Fibroblast of mammary gland (primary cell): ENCODE measurements around the gene SH3BP5L.

Experiments
- DNase-seq: peaks from one replicate; pipeline ENCODE4 v3.0.0-alpha.2; 2010; ENCODE audit warnings: low read depth
- H3K4me3 ChIP-seq: 2 replicates; pipeline ENCODE4 v1.5.1; 2011; ENCODE audit warnings: low read depth, mild to moderate bottlenecking, low read length, moderate library complexity; ENCODE audit not compliant: control insufficient read depth
- TF ChIP-seq, protein P1 (sequence below): conservative IDR thresholded peaks from 2 replicates; pipeline ENCODE4 v1.5.1; 2011; ENCODE audit warnings: low read depth, low read length, inconsistent platforms; ENCODE audit not compliant: control insufficient read depth, insufficient read depth

Gene SH3BP5L

DNA sequence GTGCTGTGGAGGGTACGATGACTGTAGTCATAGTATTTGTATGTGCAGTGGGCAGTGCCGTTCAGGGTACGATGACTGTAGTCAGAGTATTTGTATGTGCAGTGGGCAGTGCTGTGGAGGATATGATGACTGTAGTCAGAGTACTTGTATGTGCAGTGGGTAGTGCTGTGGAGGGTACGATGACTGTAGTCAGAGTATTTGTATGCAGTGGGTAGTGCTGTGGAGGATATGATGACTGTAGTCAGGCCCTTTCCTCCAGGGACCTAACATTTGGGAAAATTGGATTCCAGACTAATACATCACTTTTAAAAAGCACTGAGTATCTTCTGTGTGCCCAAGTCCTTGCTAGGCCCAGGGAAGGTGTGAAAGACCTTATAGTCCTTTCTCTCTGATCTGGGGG is 15.2 kb upstream of the SH3BP5L start:
- peak; percentile 69 for DNase-seq
- TF ChIP-seq, protein P1, sequence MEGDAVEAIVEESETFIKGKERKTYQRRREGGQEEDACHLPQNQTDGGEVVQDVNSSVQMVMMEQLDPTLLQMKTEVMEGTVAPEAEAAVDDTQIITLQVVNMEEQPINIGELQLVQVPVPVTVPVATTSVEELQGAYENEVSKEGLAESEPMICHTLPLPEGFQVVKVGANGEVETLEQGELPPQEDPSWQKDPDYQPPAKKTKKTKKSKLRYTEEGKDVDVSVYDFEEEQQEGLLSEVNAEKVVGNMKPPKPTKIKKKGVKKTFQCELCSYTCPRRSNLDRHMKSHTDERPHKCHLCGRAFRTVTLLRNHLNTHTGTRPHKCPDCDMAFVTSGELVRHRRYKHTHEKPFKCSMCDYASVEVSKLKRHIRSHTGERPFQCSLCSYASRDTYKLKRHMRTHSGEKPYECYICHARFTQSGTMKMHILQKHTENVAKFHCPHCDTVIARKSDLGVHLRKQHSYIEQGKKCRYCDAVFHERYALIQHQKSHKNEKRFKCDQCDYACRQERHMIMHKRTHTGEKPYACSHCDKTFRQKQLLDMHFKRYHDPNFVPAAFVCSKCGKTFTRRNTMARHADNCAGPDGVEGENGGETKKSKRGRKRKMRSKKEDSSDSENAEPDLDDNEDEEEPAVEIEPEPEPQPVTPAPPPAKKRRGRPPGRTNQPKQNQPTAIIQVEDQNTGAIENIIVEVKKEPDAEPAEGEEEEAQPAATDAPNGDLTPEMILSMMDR: no peak
- no peak overlapping the region for H3K4me3 ChIP-seq

DNA sequence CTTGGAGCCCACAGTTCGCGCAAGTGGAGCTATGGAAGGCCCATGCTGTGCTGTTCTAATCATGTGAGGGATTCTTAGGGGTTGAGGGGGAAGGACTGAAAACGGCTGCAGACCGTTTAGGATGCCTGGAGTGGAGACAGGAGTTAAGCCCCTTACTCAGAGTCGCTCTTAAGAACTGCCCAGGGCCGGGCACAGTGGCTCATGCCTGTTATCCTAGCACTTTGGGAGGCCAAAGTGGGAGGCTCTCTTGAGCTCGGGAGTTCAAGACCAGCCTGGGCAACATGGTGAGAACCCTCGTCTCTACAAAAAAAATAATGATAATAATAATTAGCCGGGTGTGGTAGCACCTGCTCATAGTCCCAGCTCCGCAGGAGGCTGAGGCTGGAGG is 13.4 kb upstream of the SH3BP5L start:
- peak overlapping the region; percentile 64 for H3K4me3 ChIP-seq
- DNase-seq: no peak
- TF ChIP-seq, protein P1: no peak

DNA sequence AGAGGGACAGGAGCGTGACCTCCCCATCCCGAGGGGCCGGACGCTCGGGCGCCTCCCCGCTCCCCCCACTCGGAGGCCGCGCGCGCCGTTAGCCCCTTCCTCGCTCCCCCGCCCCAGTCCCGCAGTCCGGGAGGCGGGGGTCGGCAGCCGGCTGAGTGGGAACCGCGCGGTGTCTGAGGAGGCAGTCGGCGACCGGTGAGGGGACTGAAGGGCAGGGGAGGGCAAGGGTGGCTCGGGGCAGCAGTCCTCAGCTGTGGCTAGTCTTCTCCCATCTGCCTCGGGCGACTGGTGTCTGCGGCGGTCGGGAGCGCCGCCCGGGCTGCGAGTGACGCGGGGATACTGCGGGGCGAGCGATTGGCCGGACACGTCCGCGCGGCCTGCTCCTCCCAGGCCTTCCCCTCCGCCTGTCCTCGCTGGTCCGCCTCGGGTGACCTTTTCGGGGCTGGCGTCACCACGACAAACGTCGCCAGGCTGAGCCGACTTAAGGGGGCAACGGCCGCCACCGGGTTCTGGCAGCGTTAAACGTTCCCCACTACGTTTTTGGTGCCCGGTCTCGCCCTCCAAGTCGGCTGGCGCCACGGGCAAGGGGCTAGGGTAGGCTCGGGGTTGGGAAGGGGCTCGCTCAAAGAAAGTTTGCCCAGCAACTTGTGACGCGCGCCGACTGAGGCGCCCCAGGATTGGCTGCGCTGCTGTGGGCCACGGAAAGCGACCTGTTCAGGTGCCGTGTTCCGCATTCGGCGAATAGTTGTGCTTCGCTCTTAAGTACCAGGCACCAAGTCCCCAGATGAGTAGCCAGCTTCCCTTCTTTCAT is 12.8 kb upstream of the SH3BP5L start:
- H3K4me3 ChIP-seq: peak overlapping the region; percentile 64
- peak; percentile 82 for DNase-seq

DNA sequence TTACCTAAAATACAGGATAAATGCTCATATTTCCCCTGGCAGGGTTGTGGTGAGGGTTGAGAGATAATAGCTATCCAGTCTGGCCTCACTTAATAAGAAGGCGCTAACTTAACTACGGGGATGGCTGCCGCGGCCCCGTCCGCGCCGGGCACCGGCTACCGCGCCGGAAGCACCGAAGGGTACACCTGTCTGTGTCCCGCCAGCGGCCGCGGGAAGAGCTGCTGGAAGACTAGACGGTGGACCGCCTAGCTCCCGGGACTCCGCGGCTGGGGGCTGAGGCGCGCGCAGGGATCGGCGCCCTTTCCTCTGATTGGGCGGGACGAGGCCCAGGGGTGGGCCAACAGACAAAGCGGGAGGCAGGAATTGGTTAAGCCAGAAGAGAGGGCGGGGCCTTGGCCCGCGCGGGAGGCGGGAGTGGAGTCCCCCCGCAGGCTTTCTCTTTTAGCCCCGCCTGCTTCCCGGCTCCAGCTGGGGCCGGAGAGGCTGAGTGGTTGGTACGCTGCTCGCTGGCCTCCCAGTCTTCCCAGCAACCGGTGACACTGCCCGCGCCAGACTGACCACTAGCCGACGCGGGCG is 12.2 kb upstream of the SH3BP5L start, which contains the start of gene ZNF672:
Gene ZNF672, plus strand, starts transcription at position 444 of the 576 bp plus-strand sequence. CDS start 9,051 bp downstream, outside the sequence.
- peak; percentile 96 for DNase-seq
- TF ChIP-seq, protein P1: no peak
- H3K4me3 ChIP-seq: peak within 1 kb of the TSS; percentile 64

More for the DNA sequence above, 12.8 kb upstream of the SH3BP5L start:
- TF ChIP-seq, protein P1: no peak

DNA sequence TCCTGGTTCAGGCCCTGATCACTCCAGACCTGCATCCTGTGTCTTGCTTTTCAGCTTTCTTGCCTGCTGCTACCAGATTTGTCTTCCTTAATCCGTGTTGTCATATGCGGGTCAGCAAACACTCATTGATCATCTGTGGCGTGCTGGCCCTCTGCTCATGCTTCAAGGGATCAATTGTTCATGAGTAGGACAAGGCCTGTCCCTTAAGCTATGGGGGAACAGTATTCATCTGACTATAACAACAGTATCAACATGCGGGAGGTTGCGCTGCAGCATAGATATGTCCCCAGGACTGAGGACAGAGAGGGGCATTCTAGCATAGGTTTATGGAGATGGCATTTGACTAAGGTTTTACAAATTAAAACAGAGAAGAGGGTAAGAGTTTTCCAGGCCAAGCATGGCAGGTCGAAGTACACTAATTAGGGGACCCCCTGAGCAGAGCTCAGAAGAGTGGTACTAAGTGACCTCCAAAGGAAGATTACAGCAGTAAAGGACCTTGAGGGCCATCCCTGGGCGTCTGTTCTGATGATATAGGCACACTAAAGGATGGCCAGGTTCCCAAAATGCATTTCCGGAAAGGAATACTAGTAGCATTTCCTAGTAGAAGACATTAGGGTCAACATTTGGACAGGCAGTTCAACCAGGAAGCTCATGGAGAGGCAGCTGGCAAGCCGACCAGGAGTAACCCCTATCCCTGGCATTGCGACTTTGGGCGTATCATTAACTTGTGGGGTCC is 11.5 kb upstream of the SH3BP5L start:
- DNase-seq: no peak
- peak overlapping the region; percentile 64 for H3K4me3 ChIP-seq
- TF ChIP-seq, protein P1: no peak

DNA sequence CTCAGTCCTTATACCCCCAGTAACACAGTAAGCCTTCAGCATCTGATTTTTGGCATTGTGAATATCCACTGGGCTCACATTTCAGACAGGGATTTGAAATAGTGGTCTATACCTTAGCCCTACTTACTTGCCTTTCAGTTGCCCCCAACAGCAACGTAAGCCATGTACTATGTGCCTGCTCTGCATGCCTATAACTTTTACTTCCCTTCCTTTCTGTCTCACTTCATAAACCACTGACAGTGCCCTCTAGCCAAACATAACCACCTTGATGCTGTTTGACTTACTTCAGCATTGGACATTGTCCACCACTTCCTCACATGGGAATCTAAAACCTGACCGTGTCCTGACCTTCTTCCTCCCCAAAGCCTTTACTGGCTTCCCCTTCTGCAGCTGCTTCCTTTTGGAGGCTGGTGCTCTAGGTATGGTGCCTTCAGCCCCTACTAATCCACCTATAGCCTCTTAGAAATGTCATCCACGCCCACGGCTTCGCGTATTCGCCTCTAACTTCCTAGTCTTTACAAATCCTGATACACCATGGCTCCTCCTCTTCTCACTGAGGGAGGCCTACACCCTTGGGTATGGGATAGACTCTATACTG is 8.7 kb upstream of the SH3BP5L start:
- H3K4me3 ChIP-seq: no peak overlapping the region
- no peak for DNase-seq
- TF ChIP-seq, protein P1: no peak
